CD4-positive, alpha-beta T cell treated with Interferon gamma for 1 hour (primary cell): ENCODE measurements around the gene CACNA1B.
"Not testable (repeated sequence)": the region's sequence is repeated elsewhere in the genome, so short reads cannot be mapped to it uniquely, and the experiment has no call there.

Experiments
- DNase-seq: peaks from one replicate; pipeline ENCODE4 v3.0.0-alpha.2; 2020

Gene CACNA1B

DNA sequence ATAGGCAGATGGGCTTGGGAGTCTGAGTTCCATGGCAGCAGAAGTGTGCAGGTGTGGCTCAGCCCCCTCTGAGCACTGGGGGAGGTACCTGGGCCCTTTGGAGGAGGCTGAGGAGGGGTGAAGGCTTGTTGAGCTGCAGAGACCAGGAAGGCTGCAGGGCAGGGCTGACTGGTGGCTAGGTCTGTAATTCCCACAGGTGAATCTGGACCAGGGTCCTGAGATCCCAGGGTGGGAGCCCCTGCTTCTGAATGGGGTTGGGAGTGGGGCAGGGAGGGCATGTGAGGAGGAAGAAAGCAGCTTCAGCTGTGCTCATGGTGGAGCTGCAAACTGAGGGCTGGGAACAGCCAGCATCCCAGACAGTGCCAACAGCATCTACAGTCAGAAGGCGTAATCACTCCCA is 111.1 kb downstream of the CACNA1B start:
- DNase-seq: no peak

DNA sequence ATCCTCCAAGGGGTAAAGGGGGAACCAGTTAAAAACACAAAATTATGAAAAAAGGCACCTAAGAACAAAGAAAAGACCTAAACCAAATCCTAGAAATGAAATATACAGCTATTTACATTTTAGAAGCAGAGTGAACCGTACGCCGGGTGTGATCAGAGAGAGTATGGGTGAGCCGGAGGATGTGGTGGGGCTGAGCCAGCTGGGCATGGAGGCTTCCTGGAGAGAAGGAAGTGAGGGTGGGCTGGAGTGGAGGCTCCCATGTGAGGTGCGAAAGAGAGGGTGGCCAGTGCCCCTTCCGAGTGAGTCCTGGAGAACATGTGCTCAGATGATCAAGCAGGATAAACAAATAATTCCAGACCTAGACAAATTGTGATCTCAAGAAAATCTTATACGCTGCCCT is 111.6 kb downstream of the CACNA1B start:
- DNase-seq: no peak

DNA sequence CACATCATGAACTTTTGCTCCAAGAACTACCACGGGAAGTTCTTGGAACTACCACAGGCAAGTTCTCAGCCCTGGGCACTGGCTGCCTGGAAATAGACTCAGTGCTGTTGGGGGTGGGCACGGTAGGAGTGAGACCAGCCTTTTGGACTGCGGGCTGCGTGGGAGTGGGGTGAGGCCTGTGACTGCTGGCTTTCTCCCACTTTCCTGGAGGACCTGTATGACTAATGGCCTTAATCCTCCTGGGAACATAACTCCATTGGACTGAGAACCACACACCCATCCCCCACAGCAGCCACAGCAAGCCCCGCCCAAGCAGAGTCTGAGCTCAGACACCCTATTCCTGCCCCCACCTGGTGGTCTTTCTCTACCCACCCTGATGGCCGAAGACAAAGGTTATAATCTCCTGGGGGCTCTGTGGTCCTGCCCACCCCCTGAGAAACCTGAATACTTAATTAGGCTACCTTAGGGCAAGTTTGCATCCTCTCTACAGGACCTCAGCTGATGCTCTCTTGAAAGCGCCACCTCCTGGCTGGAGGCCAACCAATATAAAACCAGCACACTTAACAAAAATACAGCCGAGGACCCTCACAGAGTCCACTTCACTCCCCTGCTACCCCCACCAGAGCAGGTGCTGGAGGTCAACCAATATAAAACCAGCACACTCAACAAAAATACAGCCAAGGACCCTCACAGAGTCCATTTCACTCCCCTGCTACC is 112.6 kb downstream of the CACNA1B start:
- DNase-seq: no peak

DNA sequence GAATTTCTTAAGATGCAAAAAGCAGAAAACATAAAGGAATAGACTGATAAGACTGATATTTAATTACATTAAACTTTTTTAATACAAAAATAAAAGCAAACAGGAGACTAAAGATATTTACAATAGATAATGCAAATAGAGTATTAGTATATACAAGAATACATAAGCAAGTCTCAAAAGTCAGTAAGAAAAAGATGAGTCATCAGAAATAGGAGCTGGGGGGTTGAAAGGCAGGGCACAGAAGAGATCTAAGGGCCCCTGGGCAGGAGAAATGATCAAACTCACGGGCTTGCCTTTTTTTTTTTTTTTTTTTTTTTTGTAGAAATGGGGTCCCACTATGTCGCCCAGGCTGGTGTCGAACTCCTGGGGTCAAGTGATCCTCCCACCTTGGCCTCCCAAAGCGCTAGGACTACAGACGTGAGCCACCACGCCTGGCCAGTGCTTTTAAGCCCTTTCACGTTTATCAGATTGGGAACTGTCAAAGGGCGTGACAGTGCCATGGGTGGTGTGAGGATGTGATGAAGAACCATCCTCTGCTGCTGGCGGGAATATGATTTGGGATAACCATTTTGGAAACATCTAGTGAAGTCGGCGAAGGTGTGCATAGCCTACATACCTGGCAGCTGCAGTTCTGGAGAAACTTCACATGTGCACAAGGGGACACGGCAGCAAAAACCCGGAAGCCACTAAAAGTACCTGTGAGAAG is 126.1 kb downstream of the CACNA1B start:
- no peak for DNase-seq

DNA sequence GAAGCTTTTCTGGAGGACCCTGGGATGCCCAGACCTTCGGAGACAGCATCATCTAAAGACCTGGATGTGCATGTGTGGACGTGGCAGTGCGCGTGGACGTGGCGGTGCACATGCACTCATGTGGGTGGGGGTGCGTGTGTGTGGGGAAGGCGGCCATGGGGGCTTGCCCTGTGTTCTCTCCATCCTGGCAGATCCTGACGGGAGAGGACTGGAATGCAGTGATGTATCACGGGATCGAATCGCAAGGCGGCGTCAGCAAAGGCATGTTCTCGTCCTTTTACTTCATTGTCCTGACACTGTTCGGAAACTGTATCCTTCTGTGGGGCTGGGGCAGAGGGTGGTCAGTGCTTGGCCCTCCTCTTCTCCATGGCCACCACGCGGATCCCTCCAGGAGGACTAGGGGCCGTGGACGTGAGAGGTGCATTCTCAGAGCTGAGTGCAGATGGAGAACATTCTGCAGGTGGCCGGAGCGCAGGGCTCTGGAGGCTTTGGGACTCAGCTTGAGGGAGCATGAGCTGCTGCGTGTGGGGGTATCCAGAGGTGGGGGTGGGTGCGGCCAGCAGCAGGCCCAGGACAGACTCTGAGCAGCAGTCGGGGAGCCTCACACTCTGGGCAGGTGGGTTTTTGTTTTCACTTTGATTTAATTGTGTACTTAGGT is 129.1 kb downstream of the CACNA1B start:
- DNase-seq: no peak

DNA sequence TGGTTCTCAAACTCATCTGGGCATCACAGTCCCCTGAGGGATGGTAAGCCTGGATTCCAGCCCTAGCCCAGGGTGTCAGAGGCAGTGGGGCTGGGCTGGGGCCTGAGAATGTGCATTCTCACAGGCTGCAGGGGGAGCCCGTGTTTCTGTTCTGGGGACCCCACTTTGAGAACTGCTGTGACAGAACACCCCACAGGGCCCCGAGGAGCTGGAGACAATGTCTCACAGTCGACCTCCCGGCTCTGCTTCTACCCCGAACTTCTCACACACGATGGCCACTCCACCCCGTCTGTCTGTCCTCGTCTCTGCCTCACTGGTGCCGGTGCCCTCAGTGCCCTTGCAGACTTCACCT is 130.0 kb downstream of the CACNA1B start:
- DNase-seq: no peak

DNA sequence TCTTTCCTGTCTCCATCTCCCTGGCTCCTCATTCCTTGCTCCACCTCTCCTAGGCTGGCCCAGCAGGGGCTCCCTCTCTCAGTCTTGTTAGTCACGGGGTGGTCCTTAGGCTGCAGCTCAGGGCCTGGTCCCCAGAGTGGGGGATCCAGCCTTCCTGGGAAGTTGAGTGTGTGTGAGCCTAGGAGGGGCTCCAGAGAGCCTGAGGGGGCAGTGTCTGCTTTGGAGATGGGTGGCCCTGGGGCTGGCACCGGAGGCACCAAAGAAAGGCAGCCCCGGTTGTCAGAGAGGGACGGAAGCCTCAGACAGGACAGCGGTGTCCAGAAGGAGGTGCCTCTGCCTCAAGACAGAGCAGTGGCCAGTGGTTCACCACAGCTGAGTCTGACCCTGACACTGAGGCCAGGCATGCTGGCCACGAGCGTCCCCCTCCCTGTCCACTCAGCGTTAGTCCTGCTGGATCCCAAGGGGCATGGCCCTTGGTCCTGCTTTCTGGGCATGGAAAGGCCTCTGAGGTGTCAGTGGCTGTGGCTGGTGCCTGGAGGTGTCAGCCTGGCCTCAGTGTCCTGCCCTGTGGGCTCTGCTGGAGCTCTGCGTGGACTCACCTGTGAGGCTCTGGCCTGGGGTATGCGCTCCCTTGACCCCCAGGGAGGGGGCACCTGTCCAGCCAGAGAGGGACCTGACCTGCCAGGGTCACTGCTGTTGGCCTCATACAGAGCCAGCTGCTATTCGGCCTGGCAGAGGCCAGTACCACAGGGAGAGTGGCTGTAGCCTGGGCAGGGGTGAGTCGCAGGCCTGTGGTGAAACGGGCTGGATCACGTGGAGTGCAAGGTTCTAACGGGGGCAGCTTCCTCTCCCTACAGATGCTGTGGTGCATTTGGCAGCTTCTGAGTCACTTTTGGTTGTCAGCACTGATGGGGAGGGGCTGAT is 130.6 kb downstream of the CACNA1B start:
- no peak for DNase-seq

DNA sequence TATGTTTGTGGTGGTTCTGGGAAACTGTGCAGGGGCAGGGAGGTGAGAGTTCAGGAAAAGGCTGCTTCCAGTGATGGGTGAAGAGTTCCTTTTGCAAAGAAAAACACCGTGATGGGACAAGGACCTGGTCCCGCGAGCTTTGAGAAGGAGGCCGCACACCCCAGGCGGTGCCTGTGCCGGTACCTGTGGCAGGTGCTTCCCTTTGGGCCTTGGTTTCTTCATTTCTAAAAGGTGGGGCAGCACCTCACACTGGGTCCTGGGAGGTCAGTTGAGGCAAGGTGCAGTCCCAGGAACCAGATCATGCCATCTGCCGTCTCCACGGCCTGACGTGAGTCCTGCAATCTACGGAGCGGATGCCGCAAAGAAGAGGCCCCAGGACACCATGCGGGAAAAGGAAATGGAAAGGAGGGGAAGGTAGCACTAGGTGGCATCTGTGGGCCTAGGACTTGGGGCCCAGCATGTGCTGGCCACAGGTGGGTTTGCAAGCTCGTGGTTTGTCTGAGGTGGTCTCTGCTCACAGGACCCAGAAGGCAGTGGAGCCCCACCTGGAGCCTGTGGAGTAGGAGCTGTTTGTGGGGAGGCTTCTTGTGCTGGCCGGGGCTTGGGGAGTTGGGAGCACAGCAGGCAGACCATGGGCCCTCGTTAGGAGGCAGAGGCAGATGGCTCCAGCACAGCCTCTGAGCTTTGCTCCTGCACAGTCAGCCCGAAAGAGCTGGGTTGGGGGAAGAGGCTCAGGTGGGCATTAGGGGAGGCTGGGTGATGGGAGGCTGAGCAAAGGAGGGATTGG is 131.6 kb downstream of the CACNA1B start:
- DNase-seq: no peak

DNA sequence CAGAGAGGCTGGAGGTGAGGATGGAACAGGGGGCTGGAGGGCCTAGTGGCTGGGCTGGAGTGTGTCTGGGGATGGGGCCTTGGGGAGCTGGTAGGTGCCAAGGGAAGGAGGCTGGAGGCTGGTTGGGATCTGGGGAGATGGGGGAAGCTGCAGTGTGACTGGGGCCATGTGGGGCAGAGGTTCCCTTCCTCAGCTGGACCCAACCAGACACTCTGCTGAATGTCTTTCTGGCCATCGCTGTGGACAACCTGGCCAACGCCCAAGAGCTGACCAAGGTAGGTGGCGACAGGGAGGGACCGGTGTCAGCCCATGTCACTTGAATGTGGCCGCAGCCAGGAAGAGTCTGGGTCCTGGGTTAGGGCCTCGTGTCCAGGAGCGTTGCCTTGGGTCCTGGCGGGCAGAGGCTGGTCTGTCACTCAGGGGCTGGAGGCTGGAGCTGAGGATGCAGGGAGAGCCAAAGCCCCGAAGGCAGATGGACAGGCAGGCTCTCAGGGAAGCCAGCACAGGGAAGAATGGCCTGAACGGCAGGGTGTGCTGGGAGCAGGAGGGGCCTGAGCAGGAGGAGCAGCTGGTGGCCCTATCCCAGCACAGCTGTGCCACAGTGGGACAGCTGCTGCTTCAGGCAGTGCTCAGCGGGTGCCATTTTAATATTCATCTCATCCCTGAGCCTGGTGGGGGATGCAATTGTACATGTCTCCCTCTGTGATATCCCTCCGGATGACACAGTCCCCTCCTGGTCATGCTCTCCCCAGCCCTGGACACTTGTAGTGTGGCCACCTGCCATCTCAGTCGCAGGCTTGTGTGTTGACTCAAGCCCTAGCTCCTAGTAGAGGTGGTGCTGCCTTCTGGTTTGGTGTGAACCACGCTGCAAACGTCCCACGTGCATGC is 132.5 kb downstream of the CACNA1B start:
- no peak for DNase-seq

DNA sequence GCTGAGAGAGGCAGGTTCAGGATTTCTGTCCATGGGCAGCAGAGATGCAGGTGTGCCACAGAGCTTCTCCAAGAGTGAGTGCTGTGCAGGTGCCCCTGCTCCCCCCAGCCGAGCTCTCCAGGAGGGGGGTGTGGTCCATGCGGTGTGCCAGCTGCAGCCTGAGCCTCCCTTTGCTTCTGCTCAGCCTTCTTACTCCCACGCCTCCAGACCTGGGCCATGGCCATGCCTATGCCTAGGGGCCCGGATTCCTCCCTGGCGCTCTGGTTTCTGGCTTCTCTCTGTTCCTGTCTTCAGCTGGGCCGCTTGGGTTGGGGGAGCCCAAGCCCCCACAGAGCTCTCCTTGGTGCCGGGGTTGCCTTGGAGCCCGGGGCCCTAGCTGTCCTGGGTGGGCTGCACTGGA is 133.3 kb downstream of the CACNA1B start:
- no peak for DNase-seq

DNA sequence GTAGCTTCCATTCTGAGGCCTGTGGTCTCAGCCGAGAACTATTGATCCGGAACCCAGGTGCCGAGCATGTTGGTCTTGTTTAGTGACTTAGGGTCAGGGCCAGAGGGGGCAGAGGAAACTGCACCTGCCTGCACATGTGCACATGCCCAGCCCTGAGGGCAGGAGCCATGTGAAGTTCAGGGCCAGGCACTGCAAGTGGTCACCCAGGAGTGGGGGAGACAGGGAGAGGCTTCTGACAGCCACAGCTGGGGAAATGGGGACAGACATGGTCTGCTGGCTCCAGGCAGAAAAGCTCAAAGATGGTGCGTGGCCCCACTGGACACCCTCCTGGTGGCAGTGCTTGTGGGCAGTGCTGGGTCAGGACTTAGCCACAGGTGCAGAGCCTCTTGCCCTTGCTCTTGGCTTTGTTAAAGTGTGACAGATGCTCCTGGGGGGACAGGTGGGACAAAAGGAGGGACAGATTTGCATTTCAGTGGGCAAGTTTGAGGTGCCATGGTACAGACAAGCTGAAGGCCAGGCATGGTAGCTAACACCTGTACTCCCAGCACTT is 134.4 kb downstream of the CACNA1B start:
- no peak for DNase-seq

DNA sequence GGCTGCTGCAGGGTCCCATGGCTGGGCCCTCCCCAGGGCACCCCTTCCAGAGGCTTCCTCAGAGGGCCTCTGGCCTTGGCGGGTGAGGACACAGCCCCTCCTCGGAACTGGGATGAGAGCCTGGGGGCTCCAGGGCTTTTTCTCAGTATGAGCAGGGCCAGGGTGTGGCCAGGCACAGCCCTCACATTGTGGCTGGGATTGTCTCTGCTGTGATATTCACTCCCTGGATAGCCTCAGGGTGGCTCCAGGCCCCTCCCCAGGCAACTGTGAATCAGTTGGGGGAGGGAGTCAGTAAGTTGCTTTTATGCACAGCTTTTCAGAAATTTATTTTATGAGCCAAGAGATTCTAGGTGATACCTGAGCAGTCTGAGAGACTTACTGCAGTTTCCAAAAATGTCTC is 135.7 kb downstream of the CACNA1B start:
- no peak for DNase-seq

DNA sequence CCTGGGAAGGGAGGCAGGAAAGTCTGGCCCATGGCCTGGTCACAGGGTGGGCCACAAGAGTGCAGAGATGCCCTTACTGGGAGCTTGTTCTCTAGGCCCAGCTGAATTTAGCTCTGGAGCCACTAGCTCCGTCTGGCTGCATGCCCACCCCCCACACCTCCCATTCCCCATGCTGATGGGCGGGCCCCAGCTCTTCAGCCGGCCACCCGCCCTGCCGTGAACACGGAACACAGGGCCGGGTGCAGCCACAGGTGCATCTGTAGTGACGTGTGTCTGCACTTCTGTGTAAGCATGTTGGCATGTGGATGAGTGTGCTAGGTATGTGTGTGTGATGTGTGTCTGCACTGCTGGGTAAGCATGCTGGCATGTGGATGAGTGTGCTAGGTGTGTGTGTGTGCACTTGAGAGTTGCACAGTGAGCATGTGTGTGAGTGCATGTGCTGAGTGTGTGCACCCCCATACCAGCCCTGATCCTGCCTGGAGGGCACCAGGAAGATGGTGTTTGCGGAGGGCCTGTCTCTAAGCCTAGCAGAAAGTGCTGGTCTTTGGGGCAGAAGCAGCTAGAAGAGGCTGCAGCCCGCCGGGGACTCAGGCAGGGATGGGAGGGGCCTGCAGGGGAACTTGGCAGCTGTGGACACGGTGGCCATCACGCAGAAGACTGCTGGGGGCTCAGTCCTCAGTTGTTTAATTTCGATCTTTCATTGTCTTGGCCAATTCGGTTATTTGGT is 136.4 kb downstream of the CACNA1B start:
- DNase-seq: no peak

DNA sequence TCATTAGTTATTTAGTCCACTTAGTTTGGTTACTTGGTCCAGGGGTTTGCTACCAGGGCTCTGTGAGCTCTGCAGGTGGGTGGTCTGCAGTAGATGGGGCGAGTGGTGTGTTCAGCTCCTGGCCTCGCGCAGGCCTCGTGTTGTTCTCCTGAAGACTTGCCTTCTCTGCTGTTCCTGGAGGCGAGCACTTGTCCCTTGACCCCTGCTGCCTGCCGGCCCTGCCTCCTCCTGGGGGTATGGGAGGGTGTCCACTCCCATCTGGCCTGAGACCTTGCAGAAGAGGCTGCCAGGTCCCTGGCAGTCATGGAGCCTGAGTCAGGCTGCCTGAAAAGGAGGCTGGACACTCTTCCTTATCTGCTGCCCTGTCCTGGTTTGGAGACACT is 137.0 kb downstream of the CACNA1B start:
- no peak for DNase-seq

DNA sequence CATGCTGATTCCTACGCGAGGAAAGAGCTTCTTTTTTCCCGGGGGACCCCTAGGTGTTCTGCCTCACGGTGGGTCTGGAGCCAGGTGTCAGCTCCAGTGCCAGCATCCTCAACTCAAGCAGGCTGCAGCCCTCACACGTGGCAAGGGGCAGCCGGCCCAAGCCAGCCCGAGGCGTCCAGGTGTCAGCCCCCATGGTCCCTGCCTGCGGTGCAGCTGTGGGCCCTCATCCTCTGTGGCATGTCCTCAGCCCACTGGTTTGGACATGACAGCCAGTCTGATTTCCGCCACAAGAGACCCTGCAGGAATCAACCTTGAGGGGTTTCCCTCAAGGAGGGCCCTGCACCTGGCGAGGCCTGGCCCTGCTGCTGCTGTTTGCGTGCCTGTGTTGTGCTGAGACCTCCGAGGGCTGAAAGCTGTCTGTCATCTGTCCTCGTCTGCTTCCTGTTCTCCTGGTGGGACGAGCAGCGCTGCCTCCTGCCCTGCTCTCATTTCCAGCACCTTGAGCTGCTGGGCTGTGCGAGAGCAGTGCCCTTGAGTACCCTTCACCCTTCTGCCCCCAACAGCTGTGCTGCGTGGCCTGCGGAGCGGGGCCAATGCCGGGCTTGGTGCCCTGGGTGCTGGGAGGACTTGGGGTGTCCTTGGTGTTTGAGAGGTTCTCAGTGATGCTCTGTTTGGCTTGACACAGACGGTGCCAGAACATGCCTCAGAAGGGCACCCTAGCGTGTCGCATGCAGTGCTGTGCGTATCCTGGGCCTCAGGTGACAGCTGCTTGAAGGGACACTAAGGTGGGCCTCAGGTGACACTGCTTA is 137.6 kb downstream of the CACNA1B start:
- no peak for DNase-seq

DNA sequence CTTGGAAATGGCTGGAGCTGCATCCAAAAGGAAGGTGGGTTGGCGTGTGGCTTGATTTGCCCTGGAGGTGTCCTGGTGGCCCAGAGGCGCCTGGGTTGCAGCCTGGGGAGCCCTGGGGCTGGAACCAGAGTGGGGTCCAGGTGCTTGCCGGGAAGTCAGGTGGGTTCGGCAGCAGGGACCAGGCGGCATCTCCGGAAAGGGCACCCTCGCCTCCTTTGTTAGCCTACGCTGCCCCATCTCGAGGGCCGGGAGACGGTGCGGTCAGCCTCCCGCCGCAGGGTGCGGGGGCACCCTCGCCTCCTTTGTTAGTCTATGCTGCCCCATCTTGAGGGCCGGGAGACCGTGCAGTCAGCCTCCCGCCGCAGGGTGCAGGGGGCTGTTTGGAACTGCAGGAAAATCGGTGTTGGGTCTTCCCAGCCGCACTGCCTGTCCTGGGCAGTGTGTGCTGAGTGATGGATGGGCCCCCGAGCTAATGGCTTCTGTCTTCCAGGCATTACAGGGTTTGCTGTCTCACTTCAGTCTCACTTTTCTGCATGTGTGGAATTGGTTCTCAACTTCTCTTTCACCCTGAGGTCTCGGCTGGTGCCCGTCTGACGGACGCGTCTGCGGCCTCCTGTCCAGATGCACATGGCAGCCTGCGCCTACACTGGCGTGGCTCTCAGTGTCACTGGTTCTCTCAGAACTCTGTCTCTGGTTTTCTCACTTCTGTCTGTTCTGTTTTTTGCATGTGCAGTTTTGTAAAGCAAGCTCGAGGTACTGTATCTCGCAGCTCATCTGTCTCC is 139.0 kb downstream of the CACNA1B start:
- no peak for DNase-seq

DNA sequence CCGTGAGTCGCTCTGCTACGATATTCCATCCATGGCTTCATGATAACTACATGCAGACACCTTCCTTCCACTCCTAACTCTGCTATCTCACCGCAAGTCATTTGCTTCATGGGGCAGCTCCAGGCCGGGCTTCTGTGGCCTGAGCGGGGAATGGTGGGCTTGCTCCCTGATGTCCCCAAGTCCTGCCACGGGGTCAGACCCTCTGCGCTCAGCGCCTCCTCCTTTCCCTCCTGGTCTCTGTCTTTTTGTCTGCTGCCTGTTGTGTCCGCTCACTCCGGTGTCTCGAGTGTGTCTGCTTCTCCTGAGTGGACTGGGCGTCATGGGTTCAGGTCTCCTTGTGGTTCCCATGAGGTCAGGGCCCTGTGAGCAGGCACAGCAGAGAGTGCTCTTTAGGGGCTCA is 139.6 kb downstream of the CACNA1B start:
- no peak for DNase-seq

DNA sequence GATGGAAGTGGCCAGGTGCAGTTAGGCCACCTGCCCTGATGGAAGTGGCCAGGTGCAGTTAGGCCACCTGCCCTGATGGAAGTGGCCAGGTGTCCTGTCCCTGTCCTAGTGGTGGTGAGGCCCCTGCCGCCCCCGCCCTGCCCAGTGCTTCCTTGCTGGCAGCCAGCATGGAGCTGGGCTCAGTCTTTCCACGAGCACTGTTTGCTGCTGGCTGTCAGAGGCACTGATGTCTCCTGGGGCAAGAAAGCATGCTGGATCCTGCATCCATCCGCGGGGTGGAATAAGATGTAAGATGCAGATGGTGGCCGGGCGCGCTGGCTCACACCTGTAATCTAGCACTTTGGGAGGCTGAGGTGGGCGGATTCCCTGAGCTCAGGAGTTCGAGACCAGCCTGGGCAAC is 141.9 kb downstream of the CACNA1B start:
- not testable (repeated sequence) for DNase-seq
